Stimulated activated CD8-positive, alpha-beta memory T cell treated with anti-CD3 and anti-CD28 coated beads, Interleukin-15, amount 100 ng/mL, for 24 hours (primary cell): ENCODE results near the gene UBXN4.
"Not testable (repeated sequence)": the region's sequence is repeated elsewhere in the genome, so short reads cannot be mapped to it uniquely, and the experiment has no call there.

Experiments used
- DNase-seq: peaks from one replicate; pipeline ENCODE4 v3.0.0-alpha.2; 2020; ENCODE audit warnings: low read depth

The UBXN4 gene, protein sequence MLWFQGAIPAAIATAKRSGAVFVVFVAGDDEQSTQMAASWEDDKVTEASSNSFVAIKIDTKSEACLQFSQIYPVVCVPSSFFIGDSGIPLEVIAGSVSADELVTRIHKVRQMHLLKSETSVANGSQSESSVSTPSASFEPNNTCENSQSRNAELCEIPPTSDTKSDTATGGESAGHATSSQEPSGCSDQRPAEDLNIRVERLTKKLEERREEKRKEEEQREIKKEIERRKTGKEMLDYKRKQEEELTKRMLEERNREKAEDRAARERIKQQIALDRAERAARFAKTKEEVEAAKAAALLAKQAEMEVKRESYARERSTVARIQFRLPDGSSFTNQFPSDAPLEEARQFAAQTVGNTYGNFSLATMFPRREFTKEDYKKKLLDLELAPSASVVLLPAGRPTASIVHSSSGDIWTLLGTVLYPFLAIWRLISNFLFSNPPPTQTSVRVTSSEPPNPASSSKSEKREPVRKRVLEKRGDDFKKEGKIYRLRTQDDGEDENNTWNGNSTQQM

DNA sequence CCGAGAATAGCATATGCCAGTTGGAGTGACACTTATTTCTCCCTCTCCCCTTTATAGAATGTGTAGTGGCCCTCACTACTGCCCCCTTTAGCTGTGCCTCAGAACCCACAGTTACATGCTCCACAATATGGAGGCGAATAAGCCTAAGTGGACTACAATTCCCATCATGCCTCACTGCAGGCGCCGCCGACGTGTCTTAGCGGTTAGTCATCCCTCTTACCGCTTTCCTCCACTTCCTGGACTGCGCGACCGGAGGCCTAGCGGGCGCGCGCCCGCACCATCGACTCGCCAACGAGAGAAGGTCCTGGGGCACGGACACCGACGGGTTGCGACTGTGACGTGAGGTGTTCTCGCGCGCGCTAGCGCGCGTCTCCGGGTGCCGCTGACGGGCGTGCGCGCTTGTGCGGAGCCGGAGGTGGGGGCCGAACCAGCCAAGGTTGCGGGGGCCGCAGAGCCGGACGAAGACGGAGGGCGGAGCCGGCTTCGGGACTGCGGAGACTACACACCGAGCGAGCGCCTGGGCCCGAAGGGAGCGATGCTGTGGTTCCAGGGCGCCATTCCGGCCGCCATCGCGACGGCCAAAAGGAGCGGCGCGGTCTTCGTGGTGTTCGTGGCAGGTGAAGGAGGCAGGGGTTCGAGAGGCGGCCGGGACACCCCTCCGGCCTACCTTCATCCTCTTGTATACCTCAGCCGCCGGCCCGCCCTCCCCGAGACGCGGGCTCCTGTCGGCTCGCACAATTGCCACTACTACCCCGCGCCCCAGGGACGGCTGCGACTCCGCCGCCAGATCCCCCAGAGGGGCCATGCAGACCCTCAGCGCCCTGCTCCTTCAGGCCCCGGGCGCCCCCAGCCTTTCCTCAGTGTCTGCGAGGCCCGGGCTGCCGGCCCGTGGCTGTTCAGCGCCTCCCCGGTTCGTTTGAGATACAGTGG, at the start of gene UBXN4:
Gene UBXN4, plus strand, starts transcription at position 461 of the 930 bp plus-strand sequence. Its CDS starts 75 bp downstream, at position 536.
- peak; percentile 77 for DNase-seq

DNA sequence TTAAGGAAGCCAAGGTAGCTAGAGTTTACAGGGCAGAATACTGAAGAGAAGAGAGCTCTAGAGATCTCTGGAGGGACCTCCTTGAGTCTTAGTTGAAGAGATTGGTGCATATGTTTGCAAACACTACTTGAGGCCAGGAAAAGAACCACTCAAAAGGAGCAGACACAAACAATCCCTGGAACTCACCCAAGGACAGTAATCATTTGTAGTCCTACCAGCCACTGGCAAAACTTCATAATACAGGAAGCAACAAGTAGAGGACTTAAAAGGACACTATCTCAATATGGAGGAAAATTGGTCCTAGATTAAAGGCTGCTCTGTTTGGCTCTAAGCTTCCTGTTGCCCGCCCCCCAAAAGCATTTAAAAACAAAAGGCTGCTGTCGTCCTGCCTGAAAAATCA, 46.9 kb upstream of the UBXN4 start:
- no peak for DNase-seq

DNA sequence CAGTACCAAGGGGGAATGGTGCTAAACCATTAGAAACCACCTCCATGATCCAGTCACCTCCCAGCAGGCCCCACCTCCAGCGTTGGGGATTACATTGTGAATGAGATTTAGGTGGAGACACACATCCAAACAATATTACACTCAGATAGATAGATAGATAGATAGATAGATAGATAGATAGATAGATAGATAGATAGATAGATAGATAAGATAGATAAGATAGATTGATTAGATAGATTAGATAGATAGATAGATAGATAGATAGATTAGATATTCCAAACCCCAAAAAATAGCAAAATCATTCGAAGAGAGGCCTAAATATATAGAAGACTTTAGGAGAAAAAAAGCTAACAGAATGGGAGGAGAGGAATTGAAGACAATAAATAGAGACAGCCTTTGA, 42.8 kb upstream of the UBXN4 start:
- DNase-seq = no peak

DNA sequence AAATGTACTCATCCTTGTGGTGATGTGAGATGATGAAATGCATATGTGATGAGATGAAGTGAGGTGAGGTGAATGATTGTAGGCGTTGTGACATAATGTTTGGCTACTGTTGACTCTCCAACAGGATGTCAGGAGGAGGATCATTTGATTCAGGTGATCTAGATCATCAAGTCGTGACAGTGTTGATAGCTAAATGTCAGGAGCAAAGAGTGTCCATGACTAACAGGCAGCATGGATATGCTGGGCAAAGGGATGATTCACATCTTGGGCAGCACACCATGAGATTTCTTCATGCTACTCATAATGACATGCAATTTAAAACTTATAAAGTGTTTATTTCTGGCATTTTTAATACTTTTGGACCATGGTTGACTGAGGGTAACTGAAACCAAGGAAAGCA, 40.2 kb upstream of the UBXN4 start:
- no peak for DNase-seq

DNA sequence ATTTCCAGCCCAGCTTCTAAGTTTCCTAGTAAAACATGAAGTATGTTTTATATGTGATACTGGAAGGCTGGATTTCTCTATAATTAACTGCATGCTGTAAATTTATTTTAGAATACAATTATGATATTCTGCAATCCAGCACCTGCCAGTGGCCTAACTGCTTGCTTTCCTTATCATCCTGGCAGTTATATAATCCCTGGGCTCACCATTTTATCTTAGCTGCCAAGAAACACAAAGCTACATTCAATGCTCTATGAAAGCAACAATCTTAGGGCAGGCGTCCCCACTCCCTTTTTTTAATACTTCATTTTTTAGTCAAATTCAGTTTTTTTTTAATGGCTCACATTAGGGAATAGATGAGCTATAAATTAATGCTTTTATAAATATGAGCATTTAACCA, 38.4 kb upstream of the UBXN4 start:
- no peak for DNase-seq

DNA sequence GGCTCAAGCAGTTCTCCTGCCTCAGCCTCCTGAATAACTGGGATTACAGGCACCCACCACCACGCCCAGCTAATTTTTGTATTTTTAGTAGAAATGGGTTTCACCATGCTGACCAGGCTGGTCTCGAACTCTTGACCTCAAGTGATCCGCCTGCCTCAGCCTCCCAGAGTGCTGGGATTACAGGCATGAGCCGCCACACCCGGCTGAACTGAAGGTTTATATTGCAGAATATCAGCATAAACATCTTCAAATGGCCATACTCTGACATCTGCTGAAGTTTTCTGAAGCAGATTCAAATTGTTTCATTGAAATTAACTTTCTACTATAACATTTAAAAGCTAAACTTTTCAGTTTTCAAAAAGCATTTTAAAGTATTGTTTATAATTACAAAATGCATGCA, 37.6 kb upstream of the UBXN4 start:
- DNase-seq = not testable (repeated sequence)

DNA sequence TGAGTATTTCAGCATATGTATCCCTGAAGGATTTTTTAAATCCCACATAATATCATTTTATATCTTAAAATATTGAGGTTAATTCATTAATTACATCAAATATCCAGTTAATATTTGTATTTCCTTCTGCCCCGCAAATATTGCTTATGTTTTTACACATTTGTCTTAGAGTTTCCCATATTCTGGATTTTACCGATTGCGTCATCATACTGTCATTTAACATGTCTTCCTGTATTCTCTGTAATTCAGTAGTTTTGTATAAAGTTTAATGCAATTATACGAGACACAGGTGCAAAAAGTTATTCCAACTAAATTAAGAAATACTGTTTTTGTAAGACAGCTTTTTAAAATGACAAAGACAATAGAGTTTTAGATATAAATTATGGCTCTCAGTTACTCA, 33.5 kb upstream of the UBXN4 start:
- DNase-seq = no peak

DNA sequence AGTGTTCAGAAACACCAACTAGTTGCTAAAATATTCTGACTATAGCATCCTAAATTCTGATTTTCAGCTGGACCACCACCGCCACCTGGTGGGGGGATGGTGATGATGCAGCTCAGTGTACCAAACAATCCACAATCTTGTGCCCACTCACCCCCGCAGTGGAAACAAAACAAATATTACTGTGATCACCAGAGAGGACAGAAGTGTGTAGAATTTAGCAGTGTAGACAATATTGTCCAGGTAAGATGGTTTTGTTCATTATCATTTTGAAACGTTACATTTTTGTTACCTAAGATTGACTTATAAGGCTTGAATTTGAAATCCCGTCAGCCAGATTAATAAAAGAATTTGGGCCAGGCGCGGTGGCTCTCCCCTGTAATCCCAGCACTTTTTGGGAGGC, 31.7 kb upstream of the UBXN4 start:
- DNase-seq = peak; percentile 46

DNA sequence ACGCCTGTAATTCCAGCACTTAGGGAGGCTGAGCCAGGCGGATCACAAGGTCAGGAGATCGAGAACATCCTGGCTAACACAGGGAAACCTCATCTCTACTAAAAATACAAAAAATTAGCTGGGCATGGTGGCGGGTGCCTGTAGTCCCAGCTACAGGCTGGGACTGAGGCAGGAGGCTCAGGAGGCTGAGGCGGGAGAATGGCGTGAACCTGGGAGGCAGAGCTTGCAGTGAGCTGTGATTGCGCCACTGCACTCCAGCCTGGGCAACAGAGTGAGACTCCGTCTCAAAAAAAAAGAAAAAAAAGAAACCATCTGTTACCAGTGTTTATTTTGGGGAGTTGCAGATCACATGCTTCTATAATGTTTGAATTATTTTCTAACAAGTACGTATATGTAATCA, 26.6 kb upstream of the UBXN4 start:
- not testable (repeated sequence) for DNase-seq

DNA sequence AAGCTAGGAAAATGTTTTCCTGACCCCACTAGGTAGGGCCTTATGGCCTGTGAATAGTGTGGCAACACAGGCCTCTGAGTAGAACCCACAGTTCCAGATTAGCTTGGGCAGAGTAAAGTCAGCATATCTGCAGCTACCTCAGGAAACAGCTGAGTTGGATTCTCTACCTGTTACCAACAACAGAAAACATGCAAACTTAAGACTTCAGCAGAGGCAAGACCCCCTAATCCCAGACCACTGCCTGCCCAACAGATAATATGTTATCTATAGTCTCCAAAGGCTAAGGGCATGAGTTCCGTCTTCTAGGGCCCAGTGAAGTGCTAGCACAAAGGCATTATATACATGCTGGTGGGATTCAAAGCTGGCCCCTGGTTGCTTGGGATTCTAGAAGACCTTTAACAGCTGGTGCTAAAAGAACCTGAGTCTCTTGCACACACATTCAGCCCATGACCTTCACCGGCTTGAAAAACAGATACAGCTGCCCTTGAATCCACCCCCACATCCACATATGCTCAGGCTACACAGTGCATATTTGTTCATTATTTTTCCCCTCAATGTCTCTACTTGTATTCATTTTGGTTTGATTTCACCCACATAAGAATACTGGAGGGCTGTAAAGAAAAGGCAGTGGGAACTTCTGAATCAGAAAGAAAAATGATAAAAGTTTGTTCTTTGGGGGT, 13.5 kb upstream of the UBXN4 start:
- no peak for DNase-seq

DNA sequence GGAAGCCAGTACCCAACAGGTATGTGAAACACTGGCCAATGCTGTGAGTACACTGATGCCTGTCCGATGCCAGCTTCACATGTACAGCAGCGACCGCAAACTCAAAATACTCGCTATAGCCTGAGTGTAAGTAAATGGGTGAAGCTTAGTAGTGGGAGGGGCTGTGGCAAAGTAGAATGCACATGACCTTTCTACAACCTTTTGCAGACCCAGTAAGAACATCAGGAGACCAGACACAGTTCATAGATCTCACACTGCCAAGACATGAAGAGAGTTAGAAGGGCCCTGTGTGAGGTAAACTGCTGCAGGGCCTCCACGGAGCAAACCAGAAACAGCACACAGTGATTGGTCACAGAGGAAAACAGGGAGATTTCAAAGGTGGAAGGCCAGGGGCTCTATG, 9.1 kb upstream of the UBXN4 start:
- no peak for DNase-seq

DNA sequence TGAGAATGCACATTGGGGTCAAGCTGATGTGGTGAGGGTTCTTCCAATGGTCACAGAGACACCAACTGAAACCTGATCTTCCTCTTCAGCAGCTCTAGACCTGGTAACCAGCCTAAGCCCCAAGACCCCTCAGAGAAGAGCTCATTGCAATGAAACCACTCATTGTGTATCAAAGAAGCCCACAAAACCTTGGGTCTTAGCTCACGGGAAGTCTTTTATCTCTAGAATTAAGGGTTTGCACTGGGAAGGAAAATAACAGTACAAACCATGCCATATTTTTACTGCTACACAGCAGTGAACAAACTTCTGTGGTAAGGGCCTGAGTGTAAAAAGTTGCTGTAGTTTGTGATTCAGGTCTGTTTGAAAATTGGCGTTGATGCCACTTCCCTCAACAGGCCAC, 8.6 kb upstream of the UBXN4 start:
- DNase-seq = no peak

DNA sequence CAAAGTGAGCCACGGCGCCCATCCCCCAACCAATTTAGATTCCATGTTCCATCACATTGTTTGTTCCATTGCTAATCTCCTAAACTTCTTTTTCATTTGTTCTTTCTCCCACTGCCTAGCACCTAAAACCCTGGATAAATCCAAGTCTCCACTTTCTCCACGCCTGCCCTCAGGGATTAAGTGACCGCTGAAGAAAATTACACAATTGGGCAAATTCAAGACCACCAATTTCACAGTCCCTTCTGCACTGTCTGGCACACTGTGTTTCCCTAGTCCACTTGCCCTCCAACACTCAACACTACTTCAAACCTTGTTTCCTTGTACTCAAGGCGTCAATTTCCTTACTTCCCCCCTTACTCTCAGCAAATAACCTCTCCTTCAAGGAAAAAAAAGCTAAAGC, 5.1 kb upstream of the UBXN4 start:
- DNase-seq = no peak

DNA sequence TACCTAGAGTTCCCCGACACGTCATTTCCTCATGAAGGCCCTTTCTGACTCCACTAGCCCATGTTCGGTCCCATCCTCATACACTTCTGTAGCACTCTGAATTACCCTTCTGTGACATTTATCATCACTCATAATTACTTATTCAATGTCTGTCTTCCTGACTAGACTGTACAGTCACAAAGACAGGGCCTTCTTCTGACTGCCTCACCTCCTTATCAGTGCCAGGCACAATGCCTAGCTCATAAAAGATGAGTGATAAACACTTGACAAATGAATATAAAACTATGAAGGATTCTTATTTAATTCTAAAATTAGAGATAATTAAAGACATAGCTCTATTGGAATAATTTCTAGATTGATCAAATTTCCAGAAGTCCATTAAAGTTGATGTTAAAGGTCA, 1.4 kb upstream of the UBXN4 start:
- no peak for DNase-seq

DNA sequence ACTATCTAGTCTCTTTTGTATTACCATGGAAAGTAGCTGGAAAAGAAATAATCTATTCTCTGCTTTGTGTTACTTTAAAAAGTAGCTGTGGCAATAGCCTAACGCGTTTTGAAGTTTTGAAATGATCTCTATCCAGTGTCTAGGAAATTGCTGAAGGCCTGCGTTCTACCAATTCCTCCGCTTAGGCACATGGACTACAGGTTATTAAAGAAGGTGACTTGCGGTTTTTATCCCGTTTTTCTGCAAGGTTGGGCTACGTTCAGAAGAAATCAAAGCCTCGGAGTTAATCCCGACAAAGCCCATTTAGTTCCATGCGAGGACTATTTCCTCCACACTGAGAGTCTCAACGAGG, 636 bp upstream of the UBXN4 start:
- no peak for DNase-seq

DNA sequence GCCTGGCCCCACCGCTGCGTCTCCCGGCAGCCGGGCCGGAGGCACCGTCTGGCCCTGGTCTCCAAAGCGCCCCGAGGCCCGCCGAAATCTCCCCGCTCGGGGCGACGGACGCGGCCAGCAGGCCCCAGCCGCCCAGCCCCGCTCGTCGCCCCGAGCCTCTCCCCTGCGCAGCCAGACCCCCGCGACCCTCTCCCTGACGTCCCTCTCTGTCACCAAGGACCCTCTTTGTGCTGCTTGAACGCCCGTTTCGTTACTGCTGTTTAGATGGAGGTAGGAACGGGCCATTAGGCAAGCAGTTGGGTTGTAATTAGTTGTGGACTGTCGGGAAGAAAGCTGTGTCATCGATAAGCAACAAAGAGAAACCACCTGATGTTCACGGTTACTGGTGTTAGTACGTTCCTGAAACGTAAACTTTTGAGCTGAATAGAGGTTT, 686 bp downstream of the UBXN4 start:
- DNase-seq = peak; percentile 8

DNA sequence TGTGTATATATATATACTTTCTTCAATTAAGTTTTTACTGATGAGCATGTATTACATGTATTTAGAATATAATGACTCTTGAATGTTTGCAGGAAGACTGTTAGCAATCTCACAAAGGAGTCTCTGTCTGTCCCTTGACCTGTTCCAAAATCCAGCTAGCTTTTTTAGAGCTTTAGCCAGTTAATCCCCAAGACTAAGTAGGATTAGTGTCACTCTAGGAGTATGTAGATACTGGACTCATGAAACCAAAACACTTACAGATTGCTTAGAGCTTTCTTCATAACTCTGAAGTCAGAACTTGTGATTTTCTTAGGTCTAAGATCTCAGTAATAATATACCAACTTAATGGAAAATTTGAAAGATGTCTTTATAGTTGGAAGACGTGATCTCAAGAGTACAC, 2.2 kb downstream of the UBXN4 start:
- no peak for DNase-seq

DNA sequence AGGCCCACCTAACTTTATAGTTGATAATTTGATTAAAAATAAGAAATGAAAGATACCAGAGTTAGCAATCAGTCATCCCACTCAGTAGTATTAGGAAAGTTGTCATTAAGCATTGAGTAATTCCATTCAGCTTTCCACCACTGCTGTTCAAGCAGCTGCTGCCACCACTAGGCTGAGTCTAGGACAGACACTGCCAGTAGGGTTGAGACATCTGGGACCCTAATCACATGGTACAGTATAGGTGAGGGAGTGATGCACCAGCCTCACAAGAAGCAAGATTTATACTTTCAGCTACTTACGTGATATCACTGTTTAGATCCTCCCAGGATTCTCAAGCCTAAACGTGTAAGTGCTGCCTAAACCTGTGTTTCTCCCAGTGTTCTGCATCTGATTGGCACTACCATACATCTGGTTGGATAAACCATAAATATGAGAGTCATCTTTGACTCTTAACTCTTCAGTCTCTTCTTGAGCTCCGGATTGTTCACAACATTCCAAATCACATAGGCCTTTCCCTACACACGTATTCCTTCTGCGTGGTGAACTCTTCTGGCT, 3.2 kb downstream of the UBXN4 start:
- no peak for DNase-seq

DNA sequence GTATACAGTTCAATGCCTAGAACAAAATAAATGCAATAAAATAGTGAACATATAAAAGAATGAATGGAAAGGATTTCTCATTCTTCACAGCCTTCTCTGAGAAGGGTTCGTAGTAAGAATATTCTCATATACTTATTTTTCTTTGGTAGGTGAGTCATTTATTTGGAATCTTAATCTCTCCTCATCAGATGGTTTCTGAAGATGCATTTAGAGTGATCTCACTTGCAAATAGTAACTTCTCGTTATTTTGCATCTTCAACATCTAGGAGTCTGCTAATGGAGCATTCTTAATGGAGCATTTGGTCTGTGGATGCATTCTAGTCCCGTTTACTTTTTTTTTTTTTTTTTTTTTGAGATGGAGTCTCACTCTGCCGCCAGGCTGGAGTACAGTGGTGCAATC, 3.9 kb downstream of the UBXN4 start:
- no peak for DNase-seq

DNA sequence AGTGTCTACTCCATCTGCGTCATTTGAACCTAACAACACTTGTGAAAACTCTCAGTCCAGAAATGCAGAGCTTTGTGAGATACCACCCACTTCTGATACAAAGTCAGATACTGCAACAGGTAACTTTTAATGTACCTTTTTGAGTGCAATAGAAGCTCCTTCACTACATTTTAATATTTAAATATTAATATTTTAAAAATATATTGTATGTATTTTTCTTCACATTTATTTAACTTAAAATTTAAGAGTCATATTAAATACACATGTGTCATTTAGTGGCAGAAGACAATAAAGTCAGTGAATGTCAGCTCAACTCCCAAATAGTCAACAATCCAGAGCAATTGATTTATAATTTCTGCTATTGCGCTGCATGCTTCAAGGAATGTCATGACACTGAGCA, 13.9 kb downstream of the UBXN4 start:
- no peak for DNase-seq

DNA sequence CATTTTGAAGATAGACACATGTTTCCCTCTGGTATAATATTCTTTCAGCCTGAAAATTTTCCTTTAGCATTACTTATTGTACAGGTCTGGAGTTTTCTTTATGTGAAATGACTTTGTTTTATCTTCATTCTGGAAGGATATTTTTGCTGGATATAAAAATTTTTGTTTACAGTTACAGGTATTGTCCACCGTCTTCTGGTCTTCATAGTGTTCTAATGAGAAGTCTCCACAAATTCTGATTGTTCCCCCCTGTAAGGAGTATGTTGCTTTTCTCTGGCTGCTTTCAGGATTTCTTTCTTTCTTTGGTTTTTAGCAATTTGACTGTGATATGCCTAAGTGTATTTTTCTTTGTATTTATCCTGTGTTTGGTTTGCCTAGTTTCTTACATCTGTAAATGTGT, 15.0 kb downstream of the UBXN4 start:
- no peak for DNase-seq

DNA sequence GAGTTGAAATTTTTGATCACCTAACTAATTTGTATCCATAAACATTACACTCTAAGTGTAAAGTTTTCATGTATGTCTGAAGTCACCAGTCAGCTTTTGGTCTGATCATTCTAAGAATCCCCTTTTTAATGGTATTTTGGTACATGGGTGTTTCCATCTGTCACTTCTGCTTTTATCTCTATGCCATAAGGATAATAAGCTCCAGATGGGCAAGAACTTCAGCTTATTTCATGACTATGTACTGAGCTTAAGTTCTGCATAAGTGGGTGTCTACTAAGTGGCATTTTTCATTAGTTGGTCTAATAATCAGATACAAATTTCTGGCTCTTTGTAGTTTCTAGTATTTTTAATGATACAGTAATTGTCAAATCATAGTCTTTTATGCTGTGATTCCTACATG, 20.4 kb downstream of the UBXN4 start:
- DNase-seq = no peak
